NCI-H146 (cell line): ENCODE results near the gene MPP1.

Experiments used
- DNase-seq: peaks from one replicate; lab custom pipeline; 2025; lab: John Stamatoyannopoulos, UW

The MPP1 gene

GRCh38 chrX:154812341-154813101 lies 7.2 kb upstream of the MPP1 start:
- DNase-seq: no peak

- no peak for DNase-seq
Observed at GRCh38 chrX:154809939-154810665, 4.8 kb upstream of the MPP1 start.

GRCh38 chrX:154806837-154807501 lies 1.7 kb upstream of the MPP1 start:
- no peak for DNase-seq

GRCh38 chrX:154805696-154806091 lies 409 bp upstream of the MPP1 start:
- no peak for DNase-seq

GRCh38 chrX:154804261-154804956 lies 876 bp downstream of the MPP1 start:
- peak; percentile 16 for DNase-seq

- no peak for DNase-seq
Observed at GRCh38 chrX:154802947-154803346, 2.3 kb downstream of the MPP1 start.

- no peak for DNase-seq
Observed at GRCh38 chrX:154800478-154801210, 4.6 kb downstream of the MPP1 start.

GRCh38 chrX:154799556-154800348 lies 5.5 kb downstream of the MPP1 start:
- DNase-seq: peak; percentile 97

- DNase-seq: no peak
Observed at GRCh38 chrX:154797006-154797405, 8.3 kb downstream of the MPP1 start.

GRCh38 chrX:154795016-154795415 lies 10.3 kb downstream of the MPP1 start:
- no peak for DNase-seq

GRCh38 chrX:154793084-154793795 lies 12.0 kb downstream of the MPP1 start:
- no peak for DNase-seq

- no peak for DNase-seq
Observed at GRCh38 chrX:154791939-154792338, 13.3 kb downstream of the MPP1 start.

- no peak for DNase-seq
Observed at GRCh38 chrX:154791467-154791866, 13.8 kb downstream of the MPP1 start.

- DNase-seq: no peak
Observed at GRCh38 chrX:154785716-154786115, 19.6 kb downstream of the MPP1 start.

- no peak for DNase-seq
Observed at GRCh38 chrX:154784149-154784995, 20.9 kb downstream of the MPP1 start.

GRCh38 chrX:154780968-154781367 lies 24.3 kb downstream of the MPP1 start:
- no peak for DNase-seq

- no peak for DNase-seq
Observed at GRCh38 chrX:154779261-154779660, 26.0 kb downstream of the MPP1 start.

- DNase-seq: no peak
Observed at GRCh38 chrX:154776753-154777152, 28.5 kb downstream of the MPP1 start.
